Measurements from ENCODE around the gene NOG.

The NOG gene

GRCh38 chr17:56581635-56582627, 11.6 kb upstream of the NOG start:
- Histone ChIP-seq H3K9me3 (ENCODE audit: control insufficient read depth, insufficient read depth, low read length) (no peaks in the 10 kb centered on the region), H3K27me3 (ENCODE audit: control insufficient read depth, insufficient read depth, low read length) (peaks cover 4% of the 10 kb centered on the region), H3K4me1 (ENCODE audit: control insufficient read depth, insufficient read depth, low read length) (peaks cover 5% of the 10 kb centered on the region), H3K9ac (ENCODE audit: low read depth, low read length) (no peak overlapping the region), H3K36me3 (ENCODE audit: control insufficient read depth, insufficient read depth, low read length) (no peaks in the 10 kb centered on the region), H3K4me3 (ENCODE audit: low read depth, low read length) (no peak overlapping the region)

- Histone ChIP-seq H3K36me3 (ENCODE audit: control insufficient read depth, insufficient read depth, low read length) (no peaks in the 10 kb centered on the region), H3K9ac (ENCODE audit: low read depth, low read length) (no peak overlapping the region), H3K27me3 (ENCODE audit: control insufficient read depth, insufficient read depth, low read length) (peaks cover 4% of the 10 kb centered on the region)
Observed at GRCh38 chr17:56583772-56584171, 9.7 kb upstream of the NOG start.

GRCh38 chr17:56587298-56587697, 6.2 kb upstream of the NOG start:
- H3K4me1 ChIP-seq (ENCODE audit: control insufficient read depth, insufficient read depth, low read length), result peaks cover 6% of the 10 kb centered on the region
- H3K9me3 ChIP-seq (ENCODE audit: control insufficient read depth, insufficient read depth, low read length), result no peaks in the 10 kb centered on the region
- H3K9ac ChIP-seq (ENCODE audit: low read depth, low read length), result no peak overlapping the region
- H3K4me3 ChIP-seq (ENCODE audit: low read depth, low read length), result no peak overlapping the region
- no peaks in the 10 kb centered on the region for H3K36me3 ChIP-seq (ENCODE audit: control insufficient read depth, insufficient read depth, low read length)
- H3K27me3 ChIP-seq (ENCODE audit: control insufficient read depth, insufficient read depth, low read length), result peaks cover 35% of the 10 kb centered on the region

More at GRCh38 chr17:56583772-56584171, 9.7 kb upstream of the NOG start:
- no peaks in the 10 kb centered on the region for H3K4me1 ChIP-seq (ENCODE audit: control insufficient read depth, insufficient read depth, low read length)
- H3K9me3 ChIP-seq (ENCODE audit: control insufficient read depth, insufficient read depth, low read length), result no peaks in the 10 kb centered on the region
- no peak overlapping the region for H3K4me3 ChIP-seq (ENCODE audit: low read depth, low read length)

GRCh38 chr17:56592487-56593085, 913 bp upstream of the NOG start:
- no peaks in the 10 kb centered on the region for H3K9me3 ChIP-seq (ENCODE audit: control insufficient read depth, insufficient read depth, low read length)
- peak overlapping the region; percentile 73 for H3K4me3 ChIP-seq (ENCODE audit: low read depth, low read length)
- no peak overlapping the region for H3K9ac ChIP-seq (ENCODE audit: low read depth, low read length)
- H3K4me1 ChIP-seq (ENCODE audit: control insufficient read depth, insufficient read depth, low read length), result peaks cover 6% of the 10 kb centered on the region
- H3K36me3 ChIP-seq (ENCODE audit: control insufficient read depth, insufficient read depth, low read length), result no peaks in the 10 kb centered on the region
- peaks cover 55% of the 10 kb centered on the region for H3K27me3 ChIP-seq (ENCODE audit: control insufficient read depth, insufficient read depth, low read length)

- no peaks in the 10 kb centered on the region for H3K9me3 ChIP-seq (ENCODE audit: control insufficient read depth, insufficient read depth, low read length)
- no peaks in the 10 kb centered on the region for H3K36me3 ChIP-seq (ENCODE audit: control insufficient read depth, insufficient read depth, low read length)
- H3K4me1 ChIP-seq (ENCODE audit: control insufficient read depth, insufficient read depth, low read length), result peaks cover 6% of the 10 kb centered on the region
- H3K27me3 ChIP-seq (ENCODE audit: control insufficient read depth, insufficient read depth, low read length), result peaks cover 59% of the 10 kb centered on the region
- peak overlapping the region; percentile 73 for H3K4me3 ChIP-seq (ENCODE audit: low read depth, low read length)
- H3K9ac ChIP-seq (ENCODE audit: low read depth, low read length), result no peak overlapping the region
Observed at GRCh38 chr17:56593086-56593645, 333 bp upstream of the NOG start.

- Histone ChIP-seq H3K4me1 (ENCODE audit: control insufficient read depth, insufficient read depth, low read length) (peaks cover 6% of the 10 kb centered on the region), H3K4me3 (ENCODE audit: low read depth, low read length) (peak overlapping the region; percentile 67), H3K27me3 (ENCODE audit: control insufficient read depth, insufficient read depth, low read length) (peaks cover 65% of the 10 kb centered on the region), H3K36me3 (ENCODE audit: control insufficient read depth, insufficient read depth, low read length) (no peaks in the 10 kb centered on the region), H3K9ac (ENCODE audit: low read depth, low read length) (no peak overlapping the region), H3K9me3 (ENCODE audit: control insufficient read depth, insufficient read depth, low read length) (no peaks in the 10 kb centered on the region)
Observed at GRCh38 chr17:56594320-56595107, 1.0 kb downstream of the NOG start.

- Histone ChIP-seq H3K4me1 (ENCODE audit: control insufficient read depth, insufficient read depth, low read length) (peaks cover 6% of the 10 kb centered on the region), H3K9me3 (ENCODE audit: control insufficient read depth, insufficient read depth, low read length) (no peaks in the 10 kb centered on the region), H3K27me3 (ENCODE audit: control insufficient read depth, insufficient read depth, low read length) (peaks cover 65% of the 10 kb centered on the region), H3K9ac (ENCODE audit: low read depth, low read length) (no peak overlapping the region), H3K4me3 (ENCODE audit: low read depth, low read length) (peak overlapping the region; percentile 13), H3K36me3 (ENCODE audit: control insufficient read depth, insufficient read depth, low read length) (no peaks in the 10 kb centered on the region)
Observed at GRCh38 chr17:56595108-56595418, 1.6 kb downstream of the NOG start.

- peaks cover 59% of the 10 kb centered on the region for H3K27me3 ChIP-seq (ENCODE audit: control insufficient read depth, insufficient read depth, low read length)
- no peak overlapping the region for H3K9ac ChIP-seq (ENCODE audit: low read depth, low read length)
- H3K36me3 ChIP-seq (ENCODE audit: control insufficient read depth, insufficient read depth, low read length), result no peaks in the 10 kb centered on the region
- no peaks in the 10 kb centered on the region for H3K9me3 ChIP-seq (ENCODE audit: control insufficient read depth, insufficient read depth, low read length)
- peaks cover 6% of the 10 kb centered on the region for H3K4me1 ChIP-seq (ENCODE audit: control insufficient read depth, insufficient read depth, low read length)
- H3K4me3 ChIP-seq (ENCODE audit: low read depth, low read length), result peak overlapping the region; percentile 87
Observed at GRCh38 chr17:56595831-56596690, 2.6 kb downstream of the NOG start.

DNA sequence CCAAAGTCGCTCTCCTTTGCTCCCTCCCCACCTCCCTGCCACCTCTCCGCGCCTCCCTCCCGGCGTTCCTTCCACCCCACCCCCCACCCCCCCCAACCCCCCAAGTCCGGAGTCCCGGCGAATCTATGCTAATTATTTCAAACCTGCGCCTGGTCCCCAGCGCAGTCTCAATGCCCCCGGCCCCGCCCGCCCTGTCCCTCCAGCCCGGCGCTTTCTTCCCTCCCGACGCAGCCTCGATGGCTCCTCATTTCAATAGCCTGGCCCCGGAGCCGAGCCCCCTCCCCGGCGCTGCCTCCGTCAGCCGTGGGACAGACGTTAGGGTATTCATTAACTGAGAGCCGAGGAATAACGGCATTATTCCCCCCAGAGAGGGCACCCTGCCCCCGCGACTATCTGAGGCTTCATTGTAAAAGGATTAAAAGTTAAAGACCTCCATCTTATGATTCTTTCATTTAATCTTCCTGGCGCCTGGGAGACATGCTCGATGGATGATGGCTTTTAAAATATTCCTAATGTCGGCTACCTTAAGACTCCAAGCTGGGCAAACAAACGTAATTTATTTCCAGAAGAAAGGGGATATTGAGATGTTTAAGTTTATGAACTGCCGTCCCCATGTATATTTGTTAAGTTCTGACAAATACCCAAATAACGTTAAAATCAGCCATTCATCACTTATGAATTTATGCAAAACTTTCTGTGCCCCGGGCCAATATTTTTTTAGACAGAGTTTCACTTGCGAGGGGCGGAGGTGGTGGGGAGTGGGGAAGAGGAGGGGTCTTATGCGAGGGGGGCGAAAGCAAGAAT, 3.4 kb downstream of the NOG start:
- Histone ChIP-seq H3K36me3 (ENCODE audit: control insufficient read depth, insufficient read depth, low read length) (no peaks in the 10 kb centered on the region), H3K9me3 (ENCODE audit: control insufficient read depth, insufficient read depth, low read length) (no peaks in the 10 kb centered on the region), H3K4me3 (ENCODE audit: low read depth, low read length) (peak overlapping the region; percentile 87), H3K27me3 (ENCODE audit: control insufficient read depth, insufficient read depth, low read length) (peaks cover 52% of the 10 kb centered on the region), H3K9ac (ENCODE audit: low read depth, low read length) (no peak overlapping the region), H3K4me1 (ENCODE audit: control insufficient read depth, insufficient read depth, low read length) (peaks cover 2% of the 10 kb centered on the region)

- H3K4me3 ChIP-seq (ENCODE audit: low read depth, low read length), result peak overlapping the region; percentile 59
Observed at GRCh38 chr17:56597495-56597990, 4.0 kb downstream of the NOG start.

More at GRCh38 chr17:56597495-56597990, 4.0 kb downstream of the NOG start:
- peaks cover 50% of the 10 kb centered on the region for H3K27me3 ChIP-seq (ENCODE audit: control insufficient read depth, insufficient read depth, low read length)
- no peak overlapping the region for H3K9ac ChIP-seq (ENCODE audit: low read depth, low read length)
- no peaks in the 10 kb centered on the region for H3K4me1 ChIP-seq (ENCODE audit: control insufficient read depth, insufficient read depth, low read length)
- H3K9me3 ChIP-seq (ENCODE audit: control insufficient read depth, insufficient read depth, low read length), result no peaks in the 10 kb centered on the region
- H3K36me3 ChIP-seq (ENCODE audit: control insufficient read depth, insufficient read depth, low read length), result no peaks in the 10 kb centered on the region

Measured in iPS-15b (cell line).